Spleen (tissue), 11 donors: ENCODE results near the gene PATE3. TPM values are rescaled to one million over a fixed set of nuclear protein-coding genes. Genes with fewer than 3 reads are reported as not detected.

Source experiments
- DNase-seq: peaks from one replicate; pipeline ENCODE4 v3.0.0-alpha.2; 2020
- H3K27ac ChIP-seq, 8 donors: fragments of 200-600 bp; sonication (generic) in 7 of 8; 1 replicate in 4 of 8; 2 replicates in 4 of 8; pipeline versions ENCODE4 v1.5.0 to v1.8.0; 2016 to 2021; ENCODE audit warnings: inconsistent platforms in 4 of 8, mild to moderate bottlenecking in 4 of 8, moderate library complexity in 1 of 8
- H3K27me3 ChIP-seq, 7 donors: fragments of 200-600 bp; sonication (generic) in 6 of 7; replicated peaks in 1 of 7; 1 replicate in 4 of 7; 2 replicates in 3 of 7; pipeline versions ENCODE4 v1.5.0 to v1.8.0; 2016 to 2021; ENCODE audit warnings: inconsistent platforms in 3 of 7, mild to moderate bottlenecking in 1 of 7
- H3K36me3 ChIP-seq, 6 donors: fragments of 200-600 bp; sonication (generic) in 5 of 6; 1 replicate in 4 of 6; 2 replicates in 2 of 6; pipeline versions ENCODE4 v1.5.0 to v1.8.0; 2016 to 2021; ENCODE audit warnings: inconsistent platforms in 2 of 6
- H3K4me1 ChIP-seq, 6 donors: fragments of 200-600 bp; sonication (generic) in 5 of 6; 1 replicate in 3 of 6; 2 replicates in 3 of 6; pipeline versions ENCODE4 v1.5.0 to v1.8.0; 2016 to 2021; ENCODE audit warnings: inconsistent platforms in 3 of 6
- H3K4me3 ChIP-seq, 8 donors: fragments of 200-600 bp; sonication (generic) in 7 of 8; 1 replicate in 4 of 8; 2 replicates in 4 of 8; pipeline versions ENCODE4 v1.5.0 to v1.8.0; 2016 to 2021; ENCODE audit warnings: inconsistent platforms in 4 of 8, mild to moderate bottlenecking in 4 of 8, moderate library complexity in 2 of 8
- H3K9me3 ChIP-seq, 8 donors: fragments of 200-600 bp; sonication (generic) in 7 of 8; 1 replicate in 4 of 8; 2 replicates in 4 of 8; pipeline versions ENCODE4 v1.5.0 to v1.8.0; 2016 to 2021; ENCODE audit warnings: inconsistent platforms in 4 of 8
- POLR2A ChIP-seq, 3 donors: fragments of 450-650 bp; IDR thresholded peaks; one replicate each; pipeline ENCODE4 v1.5.1; 2017; ENCODE audit warnings: antibody characterized with exemption in 3 of 3, mild to moderate bottlenecking in 1 of 3
- POLR2AphosphoS5 ChIP-seq, 3 donors: sonication (generic); formaldehyde crosslinking; IDR thresholded peaks; one replicate each; pipeline ENCODE4 v1.5.1; 2017; ENCODE audit warnings: antibody characterized with exemption in 3 of 3
- WGBS, 5 donors: extraction: QIAGEN DNeasy Blood & Tissue Kit in 3 of 5; methylation state at CpG; one replicate each; pipeline versions ENCODE4 v1.1.5 to v1.1.7; 2013 to 2018; 5-methylcytosine and 5-hydroxymethylcytosine counted together
- intact Hi-C: fragments of 100-400 bp; cut with DNase I; formaldehyde crosslinking; loops from one replicate; pipeline ENCODE4 v1.15.0; 2023; ENCODE audit warnings: low total_unique reads
- polyA plus RNA-seq, 3 donors: library from polyadenylated mRNA; stranded (reverse); fragments of 200-250 nt; gene quantifications; one replicate each; pipeline ENCODE4 v1.2.1, GENCODE V29; 2013
- total RNA-seq, 7 donors: library from RNA; depleted of rRNA in 3 of 7; stranded (reverse); fragments of >200 nt in 3 of 7; fragmentation: NEBNext Ultra II Directional in 4 of 7; extraction: Animal tissue kit (Norgen Biotek cat#: 25700) in 4 of 7; gene quantifications; one replicate each; pipeline versions ENCODE4 v1.1.0 to v1.2.1, GENCODE V29; 2016 to 2021
- TF ChIP-seq, protein P1 (sequence below), 11 experiments: fragments of 200-600 bp in 7 of 11; fragments of 450-650 bp in 4 of 11; sonication (generic) in 4 of 11; IDR thresholded peaks in 8 of 11; conservative IDR thresholded peaks in 3 of 11; 1 replicate in 7 of 11; 2 replicates in 4 of 11; pipeline versions ENCODE4 v1.4.0 to v1.8.0; 2016 to 2021; ENCODE audit warnings: antibody characterized with exemption in 11 of 11, inconsistent platforms in 4 of 11, mild to moderate bottlenecking in 1 of 11
- donor health status: healthy with polysubstance abuse.
- donor health status: DM: no; HTN: no; CAD: no; lungs with moderate emphysema.
- donor health status: DM: no; HTN: no; CAD: no.
- donor health status: Bipolar disorder and iron deficiency.
- donor health status: healthy.
- donor health status: DM: no; HTN: no; CAD: no.
- donor health status: DM: yes; HTN: yes; CAD: no.

PATE3 gene
- total and polyA plus RNA-seq, 10 donors: not detected

DNA sequence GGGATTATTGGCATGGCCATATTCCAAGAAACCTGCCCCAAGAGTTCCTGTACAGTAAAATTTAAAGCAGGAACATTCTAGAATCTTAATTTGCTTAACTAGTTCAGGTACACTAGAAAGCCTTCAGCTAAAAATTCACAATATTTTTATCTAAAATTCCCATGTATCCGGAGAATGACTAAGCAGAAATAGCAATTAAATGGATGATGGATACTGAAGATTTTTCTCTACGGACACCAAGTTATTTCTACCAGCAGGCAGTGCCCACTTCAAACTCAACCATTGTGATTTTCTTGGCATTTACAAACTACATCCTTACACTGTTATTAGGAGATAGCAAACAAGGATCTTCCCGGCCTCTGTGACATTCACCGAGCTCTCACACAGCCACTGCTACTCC lies 2.9 kb downstream of the PATE3 start:
- no peaks in the 10 kb centered on the region for H3K27me3 ChIP-seq
- WGBS, 5 donors: 89 to 99% (median 92%) methylated on average over 4 of the region's 4 CpGs

DNA sequence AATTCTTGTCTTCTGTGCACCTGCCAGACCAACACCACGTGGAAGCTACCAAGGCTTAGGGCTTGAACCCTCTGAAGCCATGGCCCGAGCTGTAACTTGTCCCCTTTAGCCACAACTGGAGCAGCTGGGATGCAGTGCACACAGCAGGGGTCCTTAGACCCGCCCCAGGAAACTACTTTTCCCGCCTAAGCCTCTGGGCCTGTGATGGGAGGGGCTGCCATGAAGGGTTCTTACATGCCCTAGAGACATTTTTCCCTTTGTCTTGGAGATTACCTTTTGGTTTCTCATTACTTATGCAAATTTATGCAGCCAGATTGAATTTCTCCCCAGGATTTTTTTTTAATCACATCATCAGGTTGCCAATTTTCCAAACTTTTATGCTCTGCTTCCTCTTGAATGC lies 9.7 kb downstream of the PATE3 start:
- H3K4me1 ChIP-seq: no peaks in the 10 kb centered on the region
- peak; percentile 38 for DNase-seq
- intact Hi-C loops: no loop called here
- TF ChIP-seq POLR2AphosphoS5 (IDR thresholded peaks at IDR 0.05) (no peak), POLR2A (IDR thresholded peaks at IDR 0.05) (no peak)
- TF ChIP-seq, protein P1, sequence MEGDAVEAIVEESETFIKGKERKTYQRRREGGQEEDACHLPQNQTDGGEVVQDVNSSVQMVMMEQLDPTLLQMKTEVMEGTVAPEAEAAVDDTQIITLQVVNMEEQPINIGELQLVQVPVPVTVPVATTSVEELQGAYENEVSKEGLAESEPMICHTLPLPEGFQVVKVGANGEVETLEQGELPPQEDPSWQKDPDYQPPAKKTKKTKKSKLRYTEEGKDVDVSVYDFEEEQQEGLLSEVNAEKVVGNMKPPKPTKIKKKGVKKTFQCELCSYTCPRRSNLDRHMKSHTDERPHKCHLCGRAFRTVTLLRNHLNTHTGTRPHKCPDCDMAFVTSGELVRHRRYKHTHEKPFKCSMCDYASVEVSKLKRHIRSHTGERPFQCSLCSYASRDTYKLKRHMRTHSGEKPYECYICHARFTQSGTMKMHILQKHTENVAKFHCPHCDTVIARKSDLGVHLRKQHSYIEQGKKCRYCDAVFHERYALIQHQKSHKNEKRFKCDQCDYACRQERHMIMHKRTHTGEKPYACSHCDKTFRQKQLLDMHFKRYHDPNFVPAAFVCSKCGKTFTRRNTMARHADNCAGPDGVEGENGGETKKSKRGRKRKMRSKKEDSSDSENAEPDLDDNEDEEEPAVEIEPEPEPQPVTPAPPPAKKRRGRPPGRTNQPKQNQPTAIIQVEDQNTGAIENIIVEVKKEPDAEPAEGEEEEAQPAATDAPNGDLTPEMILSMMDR (IDR thresholded peaks at IDR 0.05 in 8 of 11, conservative IDR thresholded peaks at IDR 0.05 in 3 of 11): no peak
- WGBS, 5 donors: 35 to 58% (median 41%) methylated on average over 4 of the region's 4 CpGs
- peaks cover 3 to 94% (median 71%) of the 10 kb centered on the region in 8 donors for H3K9me3 ChIP-seq
- H3K4me3 ChIP-seq: no peak overlapping the region
- H3K27me3 ChIP-seq: no peaks in the 10 kb centered on the region
- H3K36me3 ChIP-seq: no peaks in the 10 kb centered on the region
- no peak overlapping the region for H3K27ac ChIP-seq

More for the DNA sequence above, 2.9 kb downstream of the PATE3 start:
- H3K27ac ChIP-seq: no peak overlapping the region
- TF ChIP-seq POLR2AphosphoS5 (IDR thresholded peaks at IDR 0.05) (no peak), POLR2A (IDR thresholded peaks at IDR 0.05) (no peak)
- TF ChIP-seq, protein P1 (IDR thresholded peaks at IDR 0.05 in 8 of 11, conservative IDR thresholded peaks at IDR 0.05 in 3 of 11): no peak
- no peak overlapping the region for H3K4me3 ChIP-seq
- H3K4me1 ChIP-seq: no peaks in the 10 kb centered on the region
- H3K36me3 ChIP-seq: no peaks in the 10 kb centered on the region
- DNase-seq: no peak
- intact Hi-C loops: no loop called here
- peaks cover 0 to 36% (median 21%) of the 10 kb centered on the region in 8 donors for H3K9me3 ChIP-seq

DNA sequence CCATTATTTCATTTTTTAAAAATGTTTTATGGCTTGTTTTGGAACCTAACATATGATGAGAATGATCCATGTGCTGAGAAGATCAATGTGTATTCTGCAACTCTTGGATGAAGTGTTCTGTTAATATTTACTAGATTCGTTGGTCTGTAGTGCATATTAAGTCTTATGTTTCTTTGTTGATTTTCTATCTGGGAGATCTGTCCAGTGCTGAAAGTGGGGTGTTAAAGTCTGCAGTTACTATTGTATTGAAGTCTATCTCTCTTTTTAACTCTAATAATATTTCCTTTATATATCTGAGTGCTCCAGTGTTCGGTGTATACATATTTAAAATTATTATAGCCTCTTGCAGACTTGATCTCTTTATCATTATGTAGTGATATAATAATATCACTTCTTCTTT lies 11.9 kb downstream of the PATE3 start:
- no peak for DNase-seq
- H3K27me3 ChIP-seq: no peaks in the 10 kb centered on the region
- no peak overlapping the region for H3K4me3 ChIP-seq
- H3K4me1 ChIP-seq: no peaks in the 10 kb centered on the region
- peaks cover 6 to 87% (median 70%) of the 10 kb centered on the region in 8 donors for H3K9me3 ChIP-seq
- TF ChIP-seq POLR2AphosphoS5 (IDR thresholded peaks at IDR 0.05): no peak
- intact Hi-C loops: no loop called here
- WGBS, 5 donors: 36 to 85% (median 39%) methylated on average over 2 of the region's 2 CpGs
- H3K27ac ChIP-seq: no peak overlapping the region
- no peaks in the 10 kb centered on the region for H3K36me3 ChIP-seq

DNA sequence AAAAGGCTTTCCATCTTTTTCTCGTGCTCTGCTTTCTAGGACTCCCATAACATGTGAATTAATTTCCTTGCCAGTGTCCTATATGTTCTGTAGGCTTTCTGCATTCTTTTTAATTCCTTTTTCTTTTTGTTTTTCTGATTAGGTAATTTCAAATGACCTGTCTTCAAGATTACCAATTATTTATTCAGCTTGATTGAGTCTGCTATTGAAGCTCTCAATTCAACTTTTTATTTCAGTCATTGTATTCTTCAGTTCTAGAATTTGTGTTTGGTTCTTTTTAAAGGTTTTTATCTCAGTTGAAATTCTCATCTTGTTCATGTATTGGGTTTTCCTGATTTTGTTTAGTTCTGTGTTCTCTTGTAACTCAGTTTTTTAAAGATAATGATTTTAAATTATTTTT lies 14.5 kb downstream of the PATE3 start:
- no peaks in the 10 kb centered on the region for H3K36me3 ChIP-seq
- TF ChIP-seq POLR2A (IDR thresholded peaks at IDR 0.05) (no peak), POLR2AphosphoS5 (IDR thresholded peaks at IDR 0.05) (no peak)
- TF ChIP-seq, protein P1 (IDR thresholded peaks at IDR 0.05 in 8 of 11, conservative IDR thresholded peaks at IDR 0.05 in 3 of 11): no peak
- WGBS, 5 donors: 0 to 88% (median 2%) methylated on average over 1 of the region's 1 CpG

DNA sequence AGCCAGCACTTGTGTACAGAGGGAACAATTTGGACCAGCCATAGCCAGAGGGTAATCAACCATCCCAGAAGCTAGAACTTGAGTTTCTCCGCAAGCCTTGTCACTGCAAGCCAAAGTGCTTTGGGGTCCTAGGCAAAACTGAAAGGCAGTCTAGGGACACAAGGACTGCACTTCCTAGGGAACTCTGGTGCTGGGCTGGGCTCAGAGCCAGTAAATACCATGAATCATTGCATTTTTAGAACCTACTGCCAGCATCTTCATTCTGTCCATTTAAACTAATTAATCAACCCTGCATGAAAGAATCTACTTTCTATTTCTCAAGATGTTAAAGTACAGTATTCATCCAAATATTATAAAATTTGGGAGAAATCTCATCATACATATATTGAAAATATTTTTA lies 20.0 kb downstream of the PATE3 start:
- no peak for DNase-seq
- WGBS, 5 donors: 90 to 100% (median 96%) methylated on average over 1 of the region's 1 CpG

More for the DNA sequence above, 14.5 kb downstream of the PATE3 start:
- Histone ChIP-seq H3K27ac (no peak overlapping the region), H3K27me3 (no peaks in the 10 kb centered on the region), H3K4me1 (no peaks in the 10 kb centered on the region), H3K4me3 (no peak overlapping the region), H3K9me3 (peaks cover 6 to 66% (median 58%) of the 10 kb centered on the region in 8 donors)
- DNase-seq: no peak
- intact Hi-C loops: no loop called here

More for the DNA sequence above, 20.0 kb downstream of the PATE3 start:
- TF ChIP-seq, protein P1 (IDR thresholded peaks at IDR 0.05 in 8 of 11, conservative IDR thresholded peaks at IDR 0.05 in 3 of 11): no peak
- no peak for TF ChIP-seq POLR2AphosphoS5 (IDR thresholded peaks at IDR 0.05)
- TF ChIP-seq POLR2A (IDR thresholded peaks at IDR 0.05): no peak
- Histone ChIP-seq H3K4me3 (no peak overlapping the region), H3K9me3 (peaks cover 0 to 41% (median 27%) of the 10 kb centered on the region in 8 donors), H3K27ac (no peak overlapping the region), H3K27me3 (no peaks in the 10 kb centered on the region), H3K4me1 (no peaks in the 10 kb centered on the region), H3K36me3 (no peaks in the 10 kb centered on the region)
- intact Hi-C loops: no loop called here
